OCI-M2 (cell line): Measurements from ENCODE around the gene ECI2.
"Not testable (repeated sequence)": the region's sequence is repeated elsewhere in the genome, so short reads cannot be mapped to it uniquely, and the experiment has no call there.

Experiments
- DNase-seq: peaks from one replicate; lab custom pipeline; 2025; ENCODE audit not compliant: unreplicated experiment; lab: John Stamatoyannopoulos, UW

Gene ECI2

GRCh38 chr6:4103929-4104328 is 31.4 kb downstream of the ECI2 start:
- DNase-seq: no peak

GRCh38 chr6:4102687-4103244 is 32.6 kb downstream of the ECI2 start:
- no peak for DNase-seq

- DNase-seq: no peak
These were observed 34.1 kb downstream of the ECI2 start for GRCh38 chr6:4101298-4101697.

GRCh38 chr6:4100655-4101054 is 34.7 kb downstream of the ECI2 start:
- DNase-seq: peak; percentile 10

GRCh38 chr6:4093288-4093687 is 42.1 kb downstream of the ECI2 start:
- no peak for DNase-seq

- DNase-seq: no peak
These were observed 43.4 kb downstream of the ECI2 start for GRCh38 chr6:4091941-4092340.

- DNase-seq: not testable (repeated sequence)
These were observed 45.3 kb downstream of the ECI2 start for GRCh38 chr6:4090043-4090442.

GRCh38 chr6:4088704-4089103 is 46.7 kb downstream of the ECI2 start:
- DNase-seq: no peak

GRCh38 chr6:4085332-4085700 is 50.1 kb downstream of the ECI2 start:
- DNase-seq: no peak

- DNase-seq: no peak
These were observed 50.7 kb downstream of the ECI2 start for GRCh38 chr6:4084444-4085331.

GRCh38 chr6:4078691-4079471 is 56.5 kb downstream of the ECI2 start, which contains the start of gene FAM217A:
TSS of gene FAM217A (minus strand) at chr6:4079137. CDS start at chr6:4077414, 1,723 bp downstream.
- DNase-seq: no peak

- no peak for DNase-seq
These were observed 60.7 kb downstream of the ECI2 start for GRCh38 chr6:4074478-4075235.

- no peak for DNase-seq
These were observed 64.0 kb downstream of the ECI2 start for GRCh38 chr6:4071330-4071729.

GRCh38 chr6:4069199-4069598 is 66.2 kb downstream of the ECI2 start:
- DNase-seq: no peak

GRCh38 chr6:4067673-4068072 is 67.7 kb downstream of the ECI2 start:
- DNase-seq: no peak

- no peak for DNase-seq
These were observed 69.2 kb downstream of the ECI2 start for GRCh38 chr6:4066029-4066755.
